Ectodermal cell (in vitro differentiated cells): Measurements from ENCODE around the gene KRTAP2-3.
"Not testable (repeated sequence)": the region's sequence is repeated elsewhere in the genome, so short reads cannot be mapped to it uniquely, and the experiment has no call there.

Source experiments
- H3K27ac ChIP-seq: 2 replicates; pipeline ENCODE4 v1.7.0; 2013; ENCODE audit warnings: mild to moderate bottlenecking, low read depth, low read length; ENCODE audit not compliant: insufficient read depth, poor library complexity, severe bottlenecking
- H3K27me3 ChIP-seq: 2 replicates; pipeline ENCODE4 v1.7.0; 2013; ENCODE audit warnings: mild to moderate bottlenecking, low read length; ENCODE audit not compliant: insufficient read depth, control insufficient read depth, poor library complexity, severe bottlenecking
- H3K36me3 ChIP-seq: one replicate; pipeline ENCODE4 v1.7.0; 2013; ENCODE audit warnings: low read length; ENCODE audit not compliant: control insufficient read depth, insufficient read depth
- H3K4me1 ChIP-seq: one replicate; pipeline ENCODE4 v1.7.0; 2013; ENCODE audit warnings: low read length; ENCODE audit not compliant: control insufficient read depth, insufficient read depth
- H3K4me3 ChIP-seq: 2 replicates; pipeline ENCODE4 v1.7.0; 2013; ENCODE audit warnings: low read depth, low read length, control low read depth; ENCODE audit not compliant: insufficient read depth
- H3K9me3 ChIP-seq: 2 replicates; pipeline ENCODE4 v1.7.0; 2013; ENCODE audit warnings: mild to moderate bottlenecking, low read length, moderate library complexity; ENCODE audit not compliant: control insufficient read depth
- WGBS, 2 experiments: methylation state at CpG; one replicate each; pipeline ENCODE4 v1.1.7; 2013; ENCODE audit warnings: missing lambda C conversion rate in 2 of 2; 5-methylcytosine and 5-hydroxymethylcytosine counted together

KRTAP2-3 gene

GRCh38 chr17:41098042-41098441, 38.1 kb upstream of the KRTAP2-3 start, which contains the start of gene KRTAP4-8:
Gene KRTAP4-8, minus strand, starts transcription at chr17:41098142. Its CDS starts 58 bp downstream, at chr17:41098084.
- no peaks in the 10 kb centered on the region for H3K9me3 ChIP-seq
- no peak within 1 kb of the TSS for H3K4me3 ChIP-seq
- WGBS, 2 experiments: 92 to 93% methylated on average over 2 to 3 of the region's 4 CpGs
- H3K36me3 ChIP-seq: peaks cover 3% of the 10 kb centered on the region
- H3K4me1 ChIP-seq: no peaks in the 10 kb centered on the region
- no peak within 1 kb of the TSS for H3K27ac ChIP-seq
- H3K27me3 ChIP-seq: no peaks in the 10 kb centered on the region

DNA sequence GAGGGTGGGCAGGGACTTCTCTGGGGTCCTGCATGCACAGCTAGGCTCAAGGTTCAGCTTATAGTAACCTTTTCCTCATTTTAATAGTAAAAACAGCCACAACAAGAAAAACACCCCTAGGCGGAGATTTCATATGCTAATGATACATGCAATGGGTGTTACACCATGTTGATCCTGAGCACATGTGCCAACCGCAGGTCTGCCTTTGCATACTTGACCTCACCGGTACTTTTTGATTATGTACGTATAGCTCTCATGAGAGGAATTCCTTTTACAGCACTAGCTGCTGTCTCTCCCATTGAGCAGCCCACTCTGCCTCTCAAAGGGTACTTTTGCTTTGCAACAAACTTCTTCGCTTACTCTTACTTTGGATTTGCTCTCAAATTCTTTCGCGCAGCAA, 36.1 kb upstream of the KRTAP2-3 start:
- Histone ChIP-seq H3K4me1 (no peaks in the 10 kb centered on the region), H3K9me3 (peaks cover 4% of the 10 kb centered on the region), H3K36me3 (peaks cover 3% of the 10 kb centered on the region), H3K27ac (no peak overlapping the region), H3K4me3 (no peak overlapping the region), H3K27me3 (no peaks in the 10 kb centered on the region)
- WGBS, 2 experiments: 95 to 97% methylated on average over 7 of the region's 7 CpGs

GRCh38 chr17:41088760-41089352, 28.9 kb upstream of the KRTAP2-3 start:
- H3K4me3 ChIP-seq, H3K4me1 ChIP-seq, H3K27ac ChIP-seq, H3K27me3 ChIP-seq, H3K36me3 ChIP-seq, H3K9me3 ChIP-seq: not testable (repeated sequence)
- 67 to 76% methylated on average over 1 to 4 of the region's 4 CpGs for WGBS, 2 experiments

DNA sequence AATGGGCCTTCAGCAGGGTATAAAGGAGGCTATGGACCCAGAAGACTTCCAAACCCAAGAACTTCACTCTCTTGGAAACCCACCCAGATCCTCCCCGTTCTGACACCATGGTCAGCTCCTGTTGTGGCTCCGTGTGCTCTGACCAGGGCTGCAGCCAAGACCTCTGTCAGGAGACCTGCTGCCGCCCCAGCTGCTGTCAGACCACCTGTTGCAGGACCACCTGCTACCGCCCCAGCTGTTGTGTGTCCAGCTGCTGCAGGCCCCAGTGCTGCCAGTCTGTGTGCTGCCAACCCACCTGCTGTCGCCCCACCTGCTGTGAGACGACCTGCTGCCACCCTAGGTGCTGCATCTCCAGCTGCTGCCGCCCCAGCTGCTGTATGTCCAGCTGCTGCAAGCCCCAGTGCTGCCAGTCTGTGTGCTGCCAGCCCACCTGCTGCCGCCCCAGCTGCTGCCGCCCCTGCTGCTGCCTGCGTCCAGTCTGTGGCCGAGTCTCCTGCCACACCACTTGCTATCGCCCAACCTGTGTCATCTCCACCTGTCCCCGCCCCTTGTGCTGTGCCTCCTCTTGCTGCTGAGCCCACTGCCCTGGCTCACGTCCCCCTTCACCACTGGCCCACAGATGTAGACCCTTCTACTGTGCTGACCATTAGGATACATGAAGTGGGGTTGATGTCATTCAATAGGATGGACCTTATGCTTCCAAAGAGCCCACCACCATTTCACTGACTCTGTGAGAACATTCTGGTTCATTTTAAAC, 24.4 kb upstream of the KRTAP2-3 start, which contains the start of gene KRTAP4-7:
TSS of gene KRTAP4-7 (plus strand) at position 51 of the 757 bp plus-strand sequence. CDS start at position 108, 57 bp downstream.
- not testable (repeated sequence) for H3K36me3 ChIP-seq

GRCh38 chr17:41083427-41083826, 23.5 kb upstream of the KRTAP2-3 start:
- not testable (repeated sequence) for H3K9me3 ChIP-seq, H3K27me3 ChIP-seq, H3K4me3 ChIP-seq, H3K4me1 ChIP-seq, H3K36me3 ChIP-seq, H3K27ac ChIP-seq
- 89 to 100% methylated on average over 1 to 2 of the region's 2 CpGs for WGBS, 2 experiments

More for the DNA sequence above, 24.4 kb upstream of the KRTAP2-3 start, which contains the start of gene KRTAP4-7:
- H3K27ac ChIP-seq, H3K4me3 ChIP-seq, H3K9me3 ChIP-seq, H3K4me1 ChIP-seq, H3K27me3 ChIP-seq: not testable (repeated sequence)
- 92% methylated on average over 14 of the region's 14 CpGs for WGBS, 2 experiments

DNA sequence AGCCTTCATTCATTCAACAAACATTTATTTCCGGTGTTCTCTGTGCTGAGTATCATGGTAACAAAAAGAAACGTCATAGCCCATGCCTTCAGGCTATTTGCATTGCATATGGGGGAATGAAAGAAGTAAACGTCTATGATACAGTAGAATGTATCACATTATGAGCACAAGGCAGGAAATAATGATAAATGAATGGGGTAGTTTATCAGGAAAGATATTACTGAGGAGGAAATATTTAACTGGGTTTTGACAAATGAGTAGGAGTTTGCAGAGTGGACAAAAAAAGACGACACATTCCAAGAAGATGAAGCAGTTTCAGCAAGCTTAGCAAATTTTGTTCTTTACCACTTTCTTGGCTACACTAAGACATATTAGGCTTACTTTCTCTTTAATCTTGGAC, 22.7 kb upstream of the KRTAP2-3 start:
- WGBS, 2 experiments: 86 to 89% methylated on average over 4 of the region's 4 CpGs
- H3K27ac ChIP-seq: no peak overlapping the region

GRCh38 chr17:41076788-41077187, 16.9 kb upstream of the KRTAP2-3 start:
- H3K27me3 ChIP-seq: no peaks in the 10 kb centered on the region
- no peaks in the 10 kb centered on the region for H3K4me1 ChIP-seq
- H3K9me3 ChIP-seq: no peaks in the 10 kb centered on the region
- no peak overlapping the region for H3K4me3 ChIP-seq
- H3K27ac ChIP-seq: no peak overlapping the region
- no peaks in the 10 kb centered on the region for H3K36me3 ChIP-seq

More for the DNA sequence above, 22.7 kb upstream of the KRTAP2-3 start:
- Histone ChIP-seq H3K36me3 (no peaks in the 10 kb centered on the region), H3K9me3 (no peaks in the 10 kb centered on the region), H3K4me3 (no peak overlapping the region), H3K27me3 (no peaks in the 10 kb centered on the region), H3K4me1 (no peaks in the 10 kb centered on the region)

- H3K9me3 ChIP-seq: no peaks in the 10 kb centered on the region
- WGBS, 2 experiments: 93% methylated on average over 2 of the region's 2 CpGs
- no peak overlapping the region for H3K27ac ChIP-seq
- no peaks in the 10 kb centered on the region for H3K36me3 ChIP-seq
- H3K4me3 ChIP-seq: no peak overlapping the region
- no peaks in the 10 kb centered on the region for H3K27me3 ChIP-seq
- H3K4me1 ChIP-seq: no peaks in the 10 kb centered on the region
Measured at GRCh38 chr17:41073676-41074075, 13.8 kb upstream of the KRTAP2-3 start.

GRCh38 chr17:41071606-41072360, 11.9 kb upstream of the KRTAP2-3 start:
- Histone ChIP-seq H3K9me3 (no peaks in the 10 kb centered on the region), H3K27ac (no peak overlapping the region), H3K27me3 (no peaks in the 10 kb centered on the region), H3K36me3 (no peaks in the 10 kb centered on the region), H3K4me1 (no peaks in the 10 kb centered on the region), H3K4me3 (no peak overlapping the region)
- WGBS, 2 experiments: 92 to 94% methylated on average over 5 of the region's 5 CpGs

GRCh38 chr17:41069031-41069430, 9.1 kb upstream of the KRTAP2-3 start:
- 87 to 95% methylated on average over 3 of the region's 3 CpGs for WGBS, 2 experiments
- Histone ChIP-seq H3K4me1 (no peaks in the 10 kb centered on the region), H3K36me3 (no peaks in the 10 kb centered on the region), H3K27ac (no peak overlapping the region), H3K4me3 (no peak overlapping the region), H3K9me3 (no peaks in the 10 kb centered on the region), H3K27me3 (no peaks in the 10 kb centered on the region)
